GM19438 (cell line): ENCODE measurements around the gene MED7.

Source experiments
- ATAC-seq: cut with Tn5 transposase; IDR thresholded peaks from one replicate; pipeline ENCODE4 v1.9.1; 2021; ENCODE audit warnings: low read depth; ENCODE audit not compliant: unreplicated experiment

MED7 gene

DNA sequence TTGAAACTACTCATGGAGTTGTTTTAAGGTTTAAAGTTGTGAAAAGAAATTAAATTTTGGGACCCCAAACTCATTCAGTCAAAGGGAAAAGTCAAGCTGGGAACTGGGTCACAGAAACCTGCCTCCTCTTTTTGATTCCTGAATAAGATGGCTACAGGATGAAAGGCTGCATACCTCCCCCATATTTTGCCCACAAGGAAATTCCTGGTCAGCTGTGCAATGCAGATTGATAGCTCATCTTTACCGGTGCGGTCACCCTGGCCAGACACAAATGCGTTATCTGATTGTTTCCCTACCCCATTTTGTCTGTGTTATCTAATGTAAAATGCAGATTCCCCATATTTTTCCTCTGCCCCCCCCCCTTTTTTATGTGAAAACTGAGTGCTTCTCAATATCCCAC lies 35.2 kb downstream of the MED7 start:
- ATAC-seq, result no peak

DNA sequence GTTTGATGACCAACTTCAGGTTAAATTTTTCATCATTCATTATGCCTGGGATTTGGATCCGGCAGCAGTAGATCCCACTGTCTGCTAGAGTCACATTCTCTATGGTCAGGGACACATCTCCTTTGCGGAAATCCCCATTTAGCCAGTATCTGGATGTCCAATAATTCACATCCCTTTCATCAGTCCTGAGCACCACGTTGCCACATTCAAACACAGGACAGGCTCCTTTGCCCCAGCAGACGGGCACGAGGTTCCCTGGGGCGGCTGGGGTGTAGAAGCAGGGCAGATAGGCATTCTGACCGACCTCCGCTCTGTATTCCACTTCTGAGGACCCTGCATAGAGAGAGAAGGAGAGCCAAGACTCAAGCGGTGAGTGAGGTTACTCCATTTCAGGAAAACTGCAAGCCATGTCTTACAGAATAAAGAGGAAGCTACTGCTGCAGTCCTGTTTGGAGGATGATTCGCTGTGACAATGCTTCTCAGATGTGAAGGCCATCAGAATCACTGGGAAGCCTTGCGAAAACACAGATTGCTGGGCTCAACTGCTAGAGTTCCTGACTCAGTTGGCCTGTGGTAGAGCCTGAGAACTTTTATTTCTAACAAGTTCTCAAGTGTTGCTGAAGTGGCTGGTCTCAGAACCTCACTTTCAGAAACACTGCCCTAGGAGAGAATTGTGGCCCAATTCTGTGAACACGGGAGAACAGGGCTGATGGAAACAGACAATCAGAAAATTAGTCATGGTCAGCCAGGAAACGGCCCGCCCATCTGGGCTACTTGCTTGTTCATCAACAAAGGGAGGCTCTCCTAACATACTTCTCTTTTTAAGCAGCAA lies 35.8 kb downstream of the MED7 start:
- no peak for ATAC-seq

DNA sequence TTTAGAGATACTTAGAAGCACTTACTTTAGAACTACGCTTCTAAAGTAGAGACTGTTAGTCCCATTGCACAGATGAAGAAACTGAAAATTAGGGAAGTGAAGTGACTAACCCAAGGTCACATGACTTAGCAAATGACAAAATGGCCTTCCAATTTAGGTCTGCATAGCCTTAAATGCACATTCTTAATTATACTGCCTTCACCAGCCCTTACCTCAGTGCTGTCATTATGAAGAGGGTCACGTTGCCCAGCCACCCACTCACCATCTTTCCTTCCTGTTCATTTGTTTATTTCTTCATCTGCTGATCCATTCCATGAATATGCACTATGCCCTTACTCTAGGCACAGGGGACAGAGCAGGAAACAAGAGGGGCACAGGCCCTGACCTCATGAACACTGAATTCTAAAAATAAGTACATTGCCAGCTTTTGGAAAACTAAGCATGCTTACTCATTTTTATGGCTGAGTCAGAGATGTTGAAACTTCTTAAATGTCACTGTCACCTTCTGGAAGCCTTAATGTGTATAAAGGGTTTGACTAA lies 42.5 kb downstream of the MED7 start:
- ATAC-seq, result no peak

DNA sequence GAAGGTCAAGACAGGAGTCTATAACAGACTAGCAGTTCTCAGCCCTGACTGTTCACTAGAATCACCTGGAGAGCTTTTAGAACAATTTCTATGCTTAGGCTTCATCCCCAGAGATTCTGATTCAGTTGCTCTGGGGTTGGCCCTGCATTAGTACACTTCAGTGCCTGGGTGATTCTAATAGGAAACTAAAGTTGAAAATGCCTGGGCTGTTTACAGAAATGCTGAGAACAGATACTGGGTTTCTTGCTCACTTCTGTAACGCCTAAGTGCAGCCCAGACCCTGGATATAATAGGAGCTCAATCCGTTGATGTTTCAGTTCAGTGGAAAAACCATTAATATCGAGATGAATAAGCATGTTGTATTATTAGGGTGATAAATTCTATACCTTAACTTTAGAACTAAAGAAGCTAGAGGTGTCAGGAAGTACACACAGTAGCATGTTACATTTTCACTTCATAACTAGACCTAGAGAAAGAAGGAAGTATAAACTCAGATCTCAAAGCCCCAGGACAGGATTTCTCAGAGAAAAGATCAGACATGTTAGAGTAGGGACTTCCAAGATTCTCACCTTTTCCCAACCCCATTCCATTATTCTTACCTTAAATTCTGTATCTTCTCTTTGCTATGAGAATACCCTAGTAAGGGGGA lies 54.2 kb downstream of the MED7 start:
- peak; percentile 71 for ATAC-seq
